ENCODE results near the gene CTAG1A.

GRCh38 chrX:154595559-154596249, 10.8 kb downstream of the CTAG1A start:
- TF ChIP-seq POLR2A (IDR thresholded peaks at IDR 0.05; ENCODE audit: low read depth, low read length), result no peak
- no peak for TF ChIP-seq POLR2AphosphoS5 (IDR thresholded peaks at IDR 0.05; ENCODE audit: low read depth, low read length)
- no peak for TF ChIP-seq TAF1 (IDR thresholded peaks at IDR 0.05; ENCODE audit: low read depth, low read length)
- TF ChIP-seq PAX5 (IDR thresholded peaks at IDR 0.05; ENCODE audit: insufficient read depth, low read length, severe bottlenecking), result no peak

All from GM12891 (cell line).